ENCODE measurements around the gene NEXMIF.

- TF ChIP-seq, protein P1, sequence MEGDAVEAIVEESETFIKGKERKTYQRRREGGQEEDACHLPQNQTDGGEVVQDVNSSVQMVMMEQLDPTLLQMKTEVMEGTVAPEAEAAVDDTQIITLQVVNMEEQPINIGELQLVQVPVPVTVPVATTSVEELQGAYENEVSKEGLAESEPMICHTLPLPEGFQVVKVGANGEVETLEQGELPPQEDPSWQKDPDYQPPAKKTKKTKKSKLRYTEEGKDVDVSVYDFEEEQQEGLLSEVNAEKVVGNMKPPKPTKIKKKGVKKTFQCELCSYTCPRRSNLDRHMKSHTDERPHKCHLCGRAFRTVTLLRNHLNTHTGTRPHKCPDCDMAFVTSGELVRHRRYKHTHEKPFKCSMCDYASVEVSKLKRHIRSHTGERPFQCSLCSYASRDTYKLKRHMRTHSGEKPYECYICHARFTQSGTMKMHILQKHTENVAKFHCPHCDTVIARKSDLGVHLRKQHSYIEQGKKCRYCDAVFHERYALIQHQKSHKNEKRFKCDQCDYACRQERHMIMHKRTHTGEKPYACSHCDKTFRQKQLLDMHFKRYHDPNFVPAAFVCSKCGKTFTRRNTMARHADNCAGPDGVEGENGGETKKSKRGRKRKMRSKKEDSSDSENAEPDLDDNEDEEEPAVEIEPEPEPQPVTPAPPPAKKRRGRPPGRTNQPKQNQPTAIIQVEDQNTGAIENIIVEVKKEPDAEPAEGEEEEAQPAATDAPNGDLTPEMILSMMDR (IDR thresholded peaks at IDR 0.05; ENCODE audit: poor library complexity) = no peak
- TF ChIP-seq EZH2phosphoT487 (IDR thresholded peaks at IDR 0.05; ENCODE audit: low read depth, severe bottlenecking, unreplicated experiment) = no peak
- TF ChIP-seq EZH2 (IDR thresholded peaks at IDR 0.05; ENCODE audit: borderline replicate concordance) = no peak
These were observed 143.7 kb downstream of the NEXMIF start for GRCh38 chrX:74781507-74782034.
